Spleen (tissue), 7 donors: ENCODE results near the gene INSR.

ENCODE experiments used
- CTCF ChIP-seq, 11 experiments: fragments of 200-600 bp in 7 of 11; fragments of 450-650 bp in 4 of 11; sonication (generic) in 4 of 11; IDR thresholded peaks in 8 of 11; conservative IDR thresholded peaks in 3 of 11; 1 replicate in 7 of 11; 2 replicates in 4 of 11; pipeline versions ENCODE4 v1.4.0 to v1.8.0; 2016 to 2021; ENCODE audit warnings: antibody characterized with exemption in 11 of 11, inconsistent platforms in 4 of 11, mild to moderate bottlenecking in 1 of 11
- POLR2AphosphoS5 ChIP-seq, 3 donors: sonication (generic); formaldehyde crosslinking; IDR thresholded peaks; one replicate each; pipeline ENCODE4 v1.5.1; 2017; ENCODE audit warnings: antibody characterized with exemption in 3 of 3
- donor health status: DM: no; HTN: no; CAD: no; lungs with moderate emphysema.
- donor health status: DM: no; HTN: no; CAD: no.
- donor health status: DM: no; HTN: no; CAD: no.

DNA sequence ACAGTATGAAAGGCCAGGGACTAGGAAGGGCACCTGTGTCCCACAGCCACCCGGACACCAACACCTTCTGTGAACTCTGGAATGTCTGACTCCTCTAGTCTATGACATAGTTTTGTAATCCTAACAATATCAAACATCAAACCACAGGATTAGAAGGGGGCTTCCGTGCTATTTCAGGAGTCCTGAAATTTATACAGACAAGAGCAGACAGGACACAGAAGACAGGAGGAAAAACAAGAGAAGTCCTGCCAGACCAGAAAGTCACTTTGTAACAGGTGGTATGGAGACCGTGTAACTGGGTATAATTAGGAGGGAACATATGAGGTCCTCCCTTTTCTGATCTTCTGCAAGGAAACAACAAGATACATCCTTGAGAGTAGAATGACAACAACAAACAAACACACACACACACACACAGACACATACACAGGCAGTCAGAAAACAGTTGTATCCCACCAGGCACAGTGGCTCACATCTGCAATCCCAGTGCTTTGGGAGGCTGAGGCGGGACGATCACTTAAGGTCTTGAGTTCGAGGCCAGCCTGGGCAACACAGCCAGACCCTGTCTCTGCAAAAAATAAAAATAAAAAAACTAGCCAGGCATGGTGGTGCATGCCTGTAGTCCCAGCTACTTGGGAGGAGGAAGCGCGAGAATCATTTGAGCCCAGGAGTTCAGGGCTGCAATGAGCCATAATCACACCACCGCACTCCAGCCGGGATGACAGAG lies 13.1 kb downstream of the INSR start:
- TF ChIP-seq CTCF (IDR thresholded peaks at IDR 0.05 in 8 of 11, conservative IDR thresholded peaks at IDR 0.05 in 3 of 11) (no peak), POLR2AphosphoS5 (IDR thresholded peaks at IDR 0.05) (no peak)
